SU-DHL-6 (cell line): ENCODE data around the gene FTCD.

Experiments used
- CTCF ChIP-seq: fragments of 200-600 bp; sonication (generic); IDR thresholded peaks from one replicate; pipeline ENCODE4 v1.5.1; 2017; ENCODE audit warnings: antibody characterized with exemption, mild to moderate bottlenecking, low read length, moderate library complexity; ENCODE audit not compliant: insufficient read depth, poor library complexity, severe bottlenecking
- EZH2phosphoT487 ChIP-seq: fragments of 200-600 bp; sonication (generic), shearing (Covaris generic); conservative IDR thresholded peaks from 2 replicates; pipeline ENCODE4 v1.6.1; 2018; ENCODE audit warnings: mild to moderate bottlenecking, antibody characterized with exemption, low read length, moderate library complexity, mixed read lengths

DNA sequence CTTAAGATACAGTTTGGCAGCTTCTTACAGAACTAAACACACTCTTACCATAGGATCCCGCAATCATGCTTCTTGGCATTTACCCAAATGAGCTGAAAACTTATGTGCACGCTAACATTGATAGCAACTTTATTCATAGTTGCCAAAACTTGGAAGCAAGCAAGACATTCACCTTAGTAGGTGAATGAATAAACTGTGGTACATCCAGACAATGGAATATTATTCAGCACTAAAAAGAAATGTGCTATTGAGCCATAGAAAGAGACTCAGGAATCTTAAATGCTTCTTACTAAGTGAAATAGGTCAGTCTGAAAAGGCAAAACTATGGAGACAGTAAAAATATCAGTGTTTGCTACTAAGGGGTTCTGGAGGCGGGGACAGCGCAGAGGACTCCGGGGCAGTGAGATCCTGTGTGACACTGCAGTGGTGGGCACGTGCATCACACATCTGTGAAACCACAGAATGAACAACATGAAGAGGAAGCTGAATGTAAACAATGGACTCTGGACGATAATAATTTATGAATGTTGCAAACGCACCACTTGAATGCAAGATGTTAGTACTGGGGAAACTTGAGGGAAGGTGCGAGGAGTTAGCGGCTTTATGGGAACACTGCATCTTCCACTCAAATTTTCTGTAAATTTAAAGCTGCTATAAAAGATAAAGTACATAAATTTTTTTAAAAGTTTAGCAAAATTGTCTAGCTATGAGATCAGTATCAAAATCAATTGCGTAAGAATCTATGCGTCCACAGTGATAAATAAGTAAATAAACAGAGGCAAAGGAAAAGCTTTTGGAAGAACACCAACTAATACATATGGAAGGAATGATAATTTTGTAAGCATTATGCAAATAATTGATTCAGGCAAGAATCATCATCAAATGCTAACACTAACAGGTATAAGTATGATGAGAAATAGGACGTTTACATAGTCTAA lies 44.3 kb upstream of the FTCD start:
- TF ChIP-seq CTCF (no peak), EZH2phosphoT487 (no peak)
